Pancreas (tissue), 10 donors: ENCODE measurements around the gene LRFN5. TPM values are rescaled to one million over a fixed set of nuclear protein-coding genes. Genes with fewer than 3 reads are reported as not detected.

Source experiments
- ATAC-seq, 4 donors: fragments of 200-7000 bp; cut with Tn5 transposase; one replicate each; pipeline versions ENCODE4 v1.8.0 to v1.9.1; 2020; ENCODE audit warnings: mild to moderate bottlenecking in 4 of 4, moderate library complexity in 4 of 4
- DNase-seq, 6 donors: peaks; one replicate each; pipeline ENCODE4 v3.0.0-alpha.2; 2020
- FAIRE-seq: peaks from 2 replicates; lab custom pipeline; 2012; peaks lifted over from hg19 to GRCh38; lab: Jason Lieb, UNC
- H3K27ac ChIP-seq, 4 donors: fragments of 200-600 bp; sonication (generic); 1 replicate in 3 of 4; 2 replicates in 1 of 4; pipeline versions ENCODE4 v1.5.0 to v1.8.0; 2020
- H3K27me3 ChIP-seq, 4 donors: fragments of 200-600 bp; one replicate each; pipeline ENCODE4 v1.8.0; 2021
- H3K36me3 ChIP-seq, 3 donors: fragments of 200-600 bp; sonication (generic) in 1 of 3; one replicate each; pipeline versions ENCODE4 v1.5.0 to v1.8.0; 2020 to 2021
- H3K4me1 ChIP-seq, 3 donors: fragments of 200-600 bp; one replicate each; pipeline ENCODE4 v1.8.0; 2021
- H3K4me3 ChIP-seq, 4 donors: fragments of 200-600 bp; sonication (generic) in 2 of 4; one replicate each; pipeline versions ENCODE4 v1.5.0 to v1.8.0; 2020 to 2021
- H3K9me3 ChIP-seq, 4 donors: fragments of 200-600 bp; one replicate each; pipeline ENCODE4 v1.8.0; 2021
- WGBS, 2 donors: extraction: QIAGEN DNeasy Blood & Tissue Kit; methylation state at CpG; one replicate each; pipeline ENCODE4 v1.1.7; 2013; 5-methylcytosine and 5-hydroxymethylcytosine counted together
- intact Hi-C, 3 donors: fragments of 100-400 bp; cut with DNase I; formaldehyde crosslinking; loops; one replicate each; pipeline versions ENCODE4 v1.11.1 to v1.14.2; 2022
- polyA plus RNA-seq, 2 donors: library from polyadenylated mRNA; stranded (reverse); fragments of 200-250 nt; gene quantifications; one replicate each; pipeline ENCODE4 v1.2.3, GENCODE V29; 2013
- total RNA-seq, 6 donors: library from RNA; stranded (reverse); fragmentation: NEBNext Ultra II Directional in 4 of 6; extraction: Animal tissue kit (Norgen Biotek cat#: 25700) in 4 of 6; gene quantifications; one replicate each; pipeline versions ENCODE4 v1.2.1 to v1.2.4, GENCODE V29; 2021 to 2023
- TF ChIP-seq, protein P1 (sequence below), 4 donors: fragments of 200-600 bp; sonication (generic) in 3 of 4; IDR thresholded peaks; one replicate each; pipeline versions ENCODE4 v1.5.0 to v1.8.0; 2021; ENCODE audit warnings: antibody characterized with exemption in 4 of 4
- donor health status: healthy with polysubstance abuse.
- donor health status: DM: no; HTN: no; CAD: no; lungs with moderate emphysema.
- donor health status: DM: no; HTN: no; CAD: no.
- donor health status: control.
- donor health status: control.
- donor health status: Bipolar disorder and iron deficiency.
- donor health status: DM: yes; HTN: yes; CAD: no.
- donor health status: DM: no; HTN: no; CAD: no.
- donor health status: DM: no; HTN: no; CAD: no.
- donor health status: DM: yes; HTN: yes; CAD: no.

Gene LRFN5
- total and polyA plus RNA-seq, 8 donors: 0.13 to 1.4 (median 0.29) TPM

GRCh38 chr14:41799817-41800216 lies 193.1 kb downstream of the LRFN5 start:
- H3K27me3 ChIP-seq: no peaks in the 10 kb centered on the region
- FAIRE-seq (no peak), DNase-seq (no peak), ATAC-seq (no peak)
- WGBS, 2 donors: 39 to 47% methylated on average over 1 of the region's 1 CpG
- TF ChIP-seq, protein P1, sequence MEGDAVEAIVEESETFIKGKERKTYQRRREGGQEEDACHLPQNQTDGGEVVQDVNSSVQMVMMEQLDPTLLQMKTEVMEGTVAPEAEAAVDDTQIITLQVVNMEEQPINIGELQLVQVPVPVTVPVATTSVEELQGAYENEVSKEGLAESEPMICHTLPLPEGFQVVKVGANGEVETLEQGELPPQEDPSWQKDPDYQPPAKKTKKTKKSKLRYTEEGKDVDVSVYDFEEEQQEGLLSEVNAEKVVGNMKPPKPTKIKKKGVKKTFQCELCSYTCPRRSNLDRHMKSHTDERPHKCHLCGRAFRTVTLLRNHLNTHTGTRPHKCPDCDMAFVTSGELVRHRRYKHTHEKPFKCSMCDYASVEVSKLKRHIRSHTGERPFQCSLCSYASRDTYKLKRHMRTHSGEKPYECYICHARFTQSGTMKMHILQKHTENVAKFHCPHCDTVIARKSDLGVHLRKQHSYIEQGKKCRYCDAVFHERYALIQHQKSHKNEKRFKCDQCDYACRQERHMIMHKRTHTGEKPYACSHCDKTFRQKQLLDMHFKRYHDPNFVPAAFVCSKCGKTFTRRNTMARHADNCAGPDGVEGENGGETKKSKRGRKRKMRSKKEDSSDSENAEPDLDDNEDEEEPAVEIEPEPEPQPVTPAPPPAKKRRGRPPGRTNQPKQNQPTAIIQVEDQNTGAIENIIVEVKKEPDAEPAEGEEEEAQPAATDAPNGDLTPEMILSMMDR (IDR thresholded peaks at IDR 0.05): no peak
- H3K27ac ChIP-seq: no peak overlapping the region
- intact Hi-C loops: no loop called here
- no peaks in the 10 kb centered on the region for H3K9me3 ChIP-seq
- no peaks in the 10 kb centered on the region for H3K4me1 ChIP-seq
- H3K36me3 ChIP-seq: no peaks in the 10 kb centered on the region
- H3K4me3 ChIP-seq: no peak overlapping the region

DNA sequence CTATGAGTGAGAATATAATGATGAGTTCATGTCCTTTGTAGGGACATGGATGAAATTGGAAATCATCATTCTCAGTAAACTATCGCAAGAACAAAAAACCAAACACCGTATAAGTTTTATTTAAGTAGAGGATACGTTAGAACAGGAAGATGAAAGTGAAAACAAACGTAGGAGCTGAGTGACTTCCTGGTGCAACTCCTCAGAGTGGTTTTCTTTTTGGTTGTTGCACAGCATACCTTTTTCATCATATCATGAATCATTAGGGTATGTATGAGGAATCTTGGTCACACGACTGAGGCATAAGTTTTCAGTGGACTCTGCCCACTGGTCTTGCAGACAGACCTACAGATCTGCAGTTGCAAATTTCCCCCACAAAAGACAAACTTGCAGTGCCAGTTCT lies 199.0 kb downstream of the LRFN5 start:
- H3K4me1 ChIP-seq: no peaks in the 10 kb centered on the region
- H3K27me3 ChIP-seq: no peaks in the 10 kb centered on the region
- no peaks in the 10 kb centered on the region for H3K36me3 ChIP-seq
- WGBS, 2 donors: 59 to 71% methylated on average over 5 of the region's 5 CpGs
- FAIRE-seq (no peak), DNase-seq (no peak), ATAC-seq (no peak)
- H3K4me3 ChIP-seq: no peak overlapping the region
- TF ChIP-seq, protein P1 (IDR thresholded peaks at IDR 0.05): no peak
- no peak overlapping the region for H3K27ac ChIP-seq
- H3K9me3 ChIP-seq: no peaks in the 10 kb centered on the region
- intact Hi-C loops: no loop called here

DNA sequence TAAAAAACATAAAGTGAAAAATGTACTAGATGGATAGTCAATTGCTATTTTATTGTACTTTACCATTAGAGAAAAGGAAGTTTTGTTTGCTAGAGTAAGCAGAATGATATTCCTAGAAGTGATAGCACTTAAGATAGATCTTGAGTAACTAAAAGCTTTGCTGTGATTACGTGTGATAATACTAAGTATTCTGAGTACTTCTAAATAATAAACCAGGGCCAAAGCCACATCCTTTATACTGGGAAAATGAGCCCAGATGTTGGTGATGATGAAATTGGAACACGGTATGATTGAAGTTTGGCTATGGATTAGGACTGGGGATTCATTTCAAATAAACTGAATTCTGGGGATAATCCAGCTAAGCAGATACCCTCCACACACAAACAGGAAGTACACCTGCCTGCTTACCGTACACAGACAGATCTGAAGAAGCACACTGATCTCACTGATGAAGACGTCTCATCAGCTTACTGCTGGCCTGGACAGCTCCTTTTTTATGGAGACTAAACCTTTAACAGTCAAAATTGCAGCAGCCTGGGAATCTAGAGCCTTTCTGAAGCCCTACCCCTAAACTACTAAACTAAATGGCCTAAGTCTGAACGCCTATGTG lies 199.8 kb downstream of the LRFN5 start:
- no peak overlapping the region for H3K27ac ChIP-seq
- TF ChIP-seq, protein P1 (IDR thresholded peaks at IDR 0.05): no peak
- H3K4me1 ChIP-seq: no peaks in the 10 kb centered on the region
- H3K27me3 ChIP-seq: no peaks in the 10 kb centered on the region
- ATAC-seq (no peak), FAIRE-seq (no peak), DNase-seq (no peak)
- H3K4me3 ChIP-seq: no peak overlapping the region
- 45 to 60% methylated on average over 5 of the region's 5 CpGs for WGBS, 2 donors
- no peaks in the 10 kb centered on the region for H3K9me3 ChIP-seq
- no peaks in the 10 kb centered on the region for H3K36me3 ChIP-seq
- intact Hi-C loops: no loop called here

- Histone ChIP-seq H3K4me1 (no peaks in the 10 kb centered on the region), H3K27ac (no peak overlapping the region), H3K9me3 (no peaks in the 10 kb centered on the region), H3K36me3 (no peaks in the 10 kb centered on the region), H3K4me3 (no peak overlapping the region), H3K27me3 (no peaks in the 10 kb centered on the region)
- TF ChIP-seq, protein P1 (IDR thresholded peaks at IDR 0.05): no peak
- DNase-seq (no peak), ATAC-seq (no peak), FAIRE-seq (no peak)
- intact Hi-C loops: no loop called here
- WGBS, 2 donors: 65 to 72% methylated on average over 1 of the region's 1 CpG
Observed at GRCh38 chr14:41810362-41810761, 203.7 kb downstream of the LRFN5 start.

- WGBS, 2 donors: 43 to 58% methylated on average over 1 of the region's 1 CpG
- H3K9me3 ChIP-seq: no peaks in the 10 kb centered on the region
- no peak overlapping the region for H3K27ac ChIP-seq
- no peak for DNase-seq
- no peaks in the 10 kb centered on the region for H3K27me3 ChIP-seq
- H3K4me3 ChIP-seq: no peak overlapping the region
- H3K36me3 ChIP-seq: no peaks in the 10 kb centered on the region
- ATAC-seq: no peak
- TF ChIP-seq, protein P1 (IDR thresholded peaks at IDR 0.05): no peak
- H3K4me1 ChIP-seq: no peaks in the 10 kb centered on the region
- no peak for FAIRE-seq
- intact Hi-C loops: no loop called here
Observed at GRCh38 chr14:41817626-41818025, 210.9 kb downstream of the LRFN5 start.
